ENCODE measurements around the gene AOPEP.
"Not testable (repeated sequence)": the region's sequence is repeated elsewhere in the genome, so short reads cannot be mapped to it uniquely, and the experiment has no call there.

Gene AOPEP

GRCh38 chr9:94869415-94869843 lies 142.9 kb downstream of the AOPEP start:
- DNase-seq (ENCODE audit: low read depth): no peak

GRCh38 chr9:94870465-94870792 lies 143.9 kb downstream of the AOPEP start:
- no peak for DNase-seq (ENCODE audit: low read depth)

GRCh38 chr9:94870793-94871558 lies 144.5 kb downstream of the AOPEP start:
- DNase-seq (ENCODE audit: low read depth): no peak

GRCh38 chr9:94872083-94872833 lies 145.8 kb downstream of the AOPEP start:
- DNase-seq (ENCODE audit: low read depth): no peak

- DNase-seq (ENCODE audit: low read depth): no peak
Measured at GRCh38 chr9:94872891-94873511, 146.5 kb downstream of the AOPEP start.

GRCh38 chr9:94874316-94874715 lies 147.8 kb downstream of the AOPEP start:
- DNase-seq (ENCODE audit: low read depth): no peak

- no peak for DNase-seq (ENCODE audit: low read depth)
Measured at GRCh38 chr9:94875300-94876020, 149.0 kb downstream of the AOPEP start.

GRCh38 chr9:94878804-94879203 lies 152.3 kb downstream of the AOPEP start:
- not testable (repeated sequence) for DNase-seq (ENCODE audit: low read depth)

- DNase-seq (ENCODE audit: low read depth): no peak
Measured at GRCh38 chr9:94879230-94879629, 152.7 kb downstream of the AOPEP start.

GRCh38 chr9:94881023-94881422 lies 154.5 kb downstream of the AOPEP start:
- no peak for DNase-seq (ENCODE audit: low read depth)

- no peak for DNase-seq (ENCODE audit: low read depth)
Measured at GRCh38 chr9:94881454-94881853, 155.0 kb downstream of the AOPEP start.

GRCh38 chr9:94881940-94882339 lies 155.4 kb downstream of the AOPEP start:
- DNase-seq (ENCODE audit: low read depth): no peak

- no peak for DNase-seq (ENCODE audit: low read depth)
Measured at GRCh38 chr9:94882966-94883641, 156.6 kb downstream of the AOPEP start.

- DNase-seq (ENCODE audit: low read depth): no peak
Measured at GRCh38 chr9:94885854-94886447, 159.5 kb downstream of the AOPEP start.

- DNase-seq (ENCODE audit: low read depth): no peak
Measured at GRCh38 chr9:94887721-94888120, 161.2 kb downstream of the AOPEP start.

- no peak for DNase-seq (ENCODE audit: low read depth)
Measured at GRCh38 chr9:94888775-94889174, 162.3 kb downstream of the AOPEP start.

GRCh38 chr9:94889628-94890027 lies 163.1 kb downstream of the AOPEP start:
- DNase-seq (ENCODE audit: low read depth): no peak

- no peak for DNase-seq (ENCODE audit: low read depth)
Measured at GRCh38 chr9:94891183-94891582, 164.7 kb downstream of the AOPEP start.

- no peak for DNase-seq (ENCODE audit: low read depth)
Measured at GRCh38 chr9:94892675-94893074, 166.2 kb downstream of the AOPEP start.

- DNase-seq (ENCODE audit: low read depth): no peak
Measured at GRCh38 chr9:94894094-94894699, 167.7 kb downstream of the AOPEP start.

GRCh38 chr9:94895668-94896067 lies 169.2 kb downstream of the AOPEP start:
- no peak for DNase-seq (ENCODE audit: low read depth)

Measured in activated T-helper 9 cell treated with anti-CD3 and anti-CD28 coated beads, Interleukin-2, amount 50 U/mL, for 16 hours (primary cell).